K562 treated with DMSO at 1 percent for 24 hours (cell line): ENCODE measurements around the gene MPP3. TPM values are rescaled to one million over a fixed set of nuclear protein-coding genes. Genes with fewer than 3 reads are reported as not detected.

ENCODE experiments used
- total RNA-seq: library from RNA; unstranded; fragments of 300-600 nt; gene quantifications from 2 replicates; pipeline ENCODE4 v1.2.3, GENCODE V29; 2022; ENCODE audit warnings: low read depth; ENCODE audit not compliant: insufficient read depth

The MPP3 gene
- total RNA-seq, result 0.69 and 1.6 TPM in 2 replicates

GRCh38 chr17:43832976-43833829 is at the start of gene MPP3:
TSS of gene MPP3 (minus strand) at chr17:43833146. CDS start at chr17:43831906, 1,240 bp downstream.

GRCh38 chr17:43846963-43847371 is 14.0 kb upstream of the MPP3 start, which contains the start of gene CD300LG:
TSS of gene CD300LG (plus strand) at chr17:43847176. CDS start at chr17:43847217, 41 bp downstream.

GRCh38 chr17:43780135-43780534 is 52.8 kb downstream of the MPP3 start, which contains the start of gene CFAP97D1:
TSS of gene CFAP97D1 (plus strand) at chr17:43780435. CDS start at chr17:43780463, 28 bp downstream.

GRCh38 chr17:43778337-43779144 is 54.4 kb downstream of the MPP3 start, which contains the start of gene DUSP3:
TSS of gene DUSP3 (minus strand) at chr17:43778977. CDS start at chr17:43778924, 53 bp downstream.

GRCh38 chr17:43758497-43759174 is 74.3 kb downstream of the MPP3 start, which contains the start of gene SOST:
TSS of gene SOST (minus strand) at chr17:43758791. CDS start at chr17:43758741, 50 bp downstream.

Other genes starting within 250 kb of the MPP3 start
- not detected in 2 replicates for gene MEOX1, start 171.2 kb downstream of the MPP3 start, total RNA-seq
- gene SOST, start 74.4 kb downstream of the MPP3 start, total RNA-seq, result not detected in 2 replicates
- 22.7 and 25.6 TPM in 2 replicates for gene DUSP3, start 54.2 kb downstream of the MPP3 start, total RNA-seq
- gene CFAP97D1, start 52.7 kb downstream of the MPP3 start, total RNA-seq, result not detected in 2 replicates
- gene CD300LG, start 14.0 kb upstream of the MPP3 start, total RNA-seq, result not detected in 2 replicates
- gene MPP2, start 74.4 kb upstream of the MPP3 start, total RNA-seq, result 0.22 and 0.24 TPM in 2 replicates
- not detected in 2 replicates for gene PPY, start 109.3 kb upstream of the MPP3 start, total RNA-seq
- gene PYY, start 120.8 kb upstream of the MPP3 start, total RNA-seq, result not detected in 2 replicates
- 0.53 and 0.56 TPM in 2 replicates for gene NAGS, start 171.5 kb upstream of the MPP3 start, total RNA-seq
- gene TMEM101, start 181.8 kb upstream of the MPP3 start, total RNA-seq, result 51.1 and 53.9 TPM in 2 replicates
- gene LSM12, start 233.5 kb upstream of the MPP3 start, total RNA-seq, result 26.5 and 29.9 TPM in 2 replicates
- gene G6PC3, start 237.6 kb upstream of the MPP3 start, total RNA-seq, result 59.0 and 66.9 TPM in 2 replicates